Activated CD4-positive, alpha-beta T cell treated with anti-CD3 and anti-CD28 coated beads for 48 hours (primary cell): Measurements from ENCODE around the gene PIGK.
"Not testable (repeated sequence)": the region's sequence is repeated elsewhere in the genome, so short reads cannot be mapped to it uniquely, and the experiment has no call there.

Experiments used
- DNase-seq: peaks from one replicate; pipeline ENCODE4 v3.0.0-alpha.2; 2020

PIGK gene

DNA sequence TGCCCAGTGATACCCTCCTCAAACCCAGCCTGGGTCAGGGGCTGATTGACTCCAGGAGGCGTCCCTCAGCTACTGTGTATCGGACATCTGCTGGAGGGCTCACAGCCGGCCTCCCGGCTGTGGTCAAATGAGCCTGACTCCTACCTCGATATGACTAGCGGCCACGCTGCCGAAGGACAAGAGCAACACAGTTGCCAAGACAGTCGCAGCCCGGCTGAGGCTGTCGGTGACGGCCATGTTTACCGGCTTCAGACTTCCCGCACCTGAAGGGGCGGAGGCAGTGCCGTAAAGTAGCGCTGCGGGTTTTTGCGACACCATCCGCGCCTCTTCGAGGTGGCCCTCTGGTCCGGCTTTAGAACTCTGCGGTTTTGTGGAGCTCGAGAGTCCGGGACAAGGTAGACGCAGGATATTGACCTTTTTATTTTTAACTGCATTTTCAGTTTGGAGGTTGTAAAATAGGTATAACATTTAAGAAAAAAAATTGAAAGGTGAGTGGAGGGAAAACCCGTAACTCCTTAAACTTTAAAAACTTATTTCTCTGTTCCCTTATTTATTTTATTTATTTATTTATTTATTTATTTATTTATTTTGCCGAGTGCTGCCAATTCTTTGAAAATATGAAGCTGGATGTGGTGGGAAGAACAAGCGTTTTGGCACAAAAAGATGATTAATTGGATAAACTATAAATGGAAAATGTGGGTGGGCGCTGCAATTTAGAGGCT is at the start of gene PIGK:
TSS of gene PIGK (minus strand) at position 265 of the 722 bp plus-strand sequence. CDS start at position 237, 28 bp downstream.
- peak; percentile 92 for DNase-seq

DNA sequence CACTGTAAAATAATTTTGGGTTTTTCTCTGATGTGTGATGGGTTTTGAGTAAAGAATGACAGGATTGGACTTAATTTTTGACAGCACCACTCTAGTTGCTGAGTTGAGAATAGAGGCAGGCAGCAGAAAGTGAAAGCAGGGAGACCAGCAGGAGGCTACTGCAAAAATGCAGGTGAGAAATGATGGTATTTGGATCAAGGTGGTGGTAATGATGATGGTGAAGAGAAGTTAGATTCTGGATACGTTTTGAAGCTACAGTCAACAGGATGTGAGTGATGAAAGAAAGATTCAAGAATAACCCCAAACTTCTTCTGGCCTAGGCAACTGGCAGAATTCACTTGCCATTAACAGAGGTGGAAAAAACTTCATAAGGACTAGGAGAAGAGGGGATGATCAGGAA is 47.8 kb upstream of the PIGK start:
- no peak for DNase-seq

GRCh38 chr1:77265180-77265579 is 46.0 kb upstream of the PIGK start:
- no peak for DNase-seq

DNA sequence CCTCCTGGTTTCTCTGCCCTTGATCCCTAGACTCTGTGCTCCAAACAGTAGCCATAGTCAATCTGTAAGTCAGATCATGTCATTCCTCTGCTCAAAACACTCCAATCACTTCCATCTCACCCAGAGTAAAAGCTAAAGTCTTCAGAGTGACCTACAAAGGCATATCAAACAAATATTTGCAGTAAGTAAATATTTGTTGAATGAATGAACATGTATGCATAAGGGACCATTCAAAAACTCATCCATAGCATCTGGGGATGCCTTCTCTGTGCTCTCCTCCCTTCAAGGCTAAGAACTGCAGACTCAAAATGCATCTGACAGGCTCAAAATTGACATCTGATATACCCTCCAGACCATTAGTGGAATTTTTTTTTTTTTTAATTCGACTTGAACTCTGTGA is 44.5 kb upstream of the PIGK start:
- DNase-seq = no peak

DNA sequence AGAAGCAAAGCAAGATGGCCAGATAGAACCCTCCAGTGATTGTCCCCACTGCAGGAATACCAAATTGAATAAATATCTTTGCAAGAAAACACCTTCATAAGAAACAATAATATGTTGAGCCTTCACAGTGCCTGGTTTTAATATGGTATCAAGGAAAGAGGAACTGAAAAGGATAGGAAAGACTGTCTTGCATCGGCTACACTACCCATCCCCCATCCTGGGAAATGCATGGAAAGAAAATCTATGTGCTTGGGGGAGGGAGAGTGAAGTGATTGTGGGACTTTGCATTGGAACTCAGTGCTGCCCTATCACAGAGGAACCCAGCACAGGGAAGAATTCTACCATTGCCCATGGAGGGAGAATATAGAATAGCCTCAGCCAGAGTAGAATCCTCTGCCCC is 34.0 kb upstream of the PIGK start:
- no peak for DNase-seq

- no peak for DNase-seq
Observed at GRCh38 chr1:77250126-77250525, 30.9 kb upstream of the PIGK start.

DNA sequence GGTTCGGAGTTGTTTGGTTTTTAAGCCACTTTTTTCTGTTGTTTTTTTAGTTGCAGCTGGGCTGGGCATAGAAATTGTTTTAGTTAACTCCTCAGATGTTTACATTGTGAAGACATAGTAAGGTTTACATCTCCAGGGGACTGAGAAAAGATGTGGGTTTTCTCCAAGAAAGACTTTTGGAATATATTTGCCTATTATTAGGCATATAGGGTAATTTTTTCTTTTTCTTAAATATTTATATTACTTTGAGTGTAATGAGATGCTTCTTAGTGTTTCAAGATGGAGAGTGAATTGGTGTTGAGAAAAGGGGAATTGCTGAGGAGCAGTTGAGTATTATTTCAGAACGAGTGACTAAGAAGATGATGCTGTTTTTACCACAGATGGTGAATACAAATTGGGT is 26.6 kb upstream of the PIGK start:
- no peak for DNase-seq

DNA sequence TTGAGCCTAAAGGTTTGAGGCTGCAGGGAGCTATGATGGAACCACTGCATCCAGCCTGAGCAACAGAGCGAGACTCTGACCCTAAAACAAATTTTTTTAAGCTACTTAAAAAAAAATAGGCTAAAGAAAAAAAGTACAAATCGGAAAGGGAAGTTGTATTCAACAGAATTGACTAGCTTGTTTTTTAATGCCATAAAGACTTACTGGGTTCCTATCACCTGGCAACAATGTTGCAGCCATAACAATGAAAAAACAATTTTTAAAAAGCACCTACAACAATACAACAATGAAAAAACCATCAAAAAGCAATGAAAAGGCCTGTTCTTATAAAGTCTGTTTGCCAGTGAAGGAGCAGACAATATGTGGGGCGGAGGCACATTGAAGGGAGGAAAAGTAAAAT is 20.1 kb upstream of the PIGK start:
- no peak for DNase-seq

GRCh38 chr1:77238462-77238861 is 19.2 kb upstream of the PIGK start:
- no peak for DNase-seq

- no peak for DNase-seq
Observed at GRCh38 chr1:77234943-77235342, 15.7 kb upstream of the PIGK start.

DNA sequence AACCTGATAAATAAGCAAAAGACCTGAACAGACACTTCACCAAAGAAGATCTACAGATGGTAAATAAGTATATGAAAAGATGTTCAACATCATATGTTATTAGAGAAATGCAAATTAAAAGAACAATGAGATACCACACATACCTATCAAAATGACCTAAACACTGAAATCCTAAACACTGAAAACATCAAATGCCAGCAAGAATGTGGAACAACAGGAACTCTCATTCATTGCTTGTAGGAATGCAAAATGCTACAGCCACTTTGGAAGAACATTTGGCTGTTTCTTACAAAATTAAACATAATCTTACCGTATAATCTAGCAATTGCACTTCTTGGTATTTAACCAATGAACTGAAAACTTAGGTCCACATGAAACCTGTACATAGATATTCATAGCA is 14.9 kb upstream of the PIGK start:
- no peak for DNase-seq

DNA sequence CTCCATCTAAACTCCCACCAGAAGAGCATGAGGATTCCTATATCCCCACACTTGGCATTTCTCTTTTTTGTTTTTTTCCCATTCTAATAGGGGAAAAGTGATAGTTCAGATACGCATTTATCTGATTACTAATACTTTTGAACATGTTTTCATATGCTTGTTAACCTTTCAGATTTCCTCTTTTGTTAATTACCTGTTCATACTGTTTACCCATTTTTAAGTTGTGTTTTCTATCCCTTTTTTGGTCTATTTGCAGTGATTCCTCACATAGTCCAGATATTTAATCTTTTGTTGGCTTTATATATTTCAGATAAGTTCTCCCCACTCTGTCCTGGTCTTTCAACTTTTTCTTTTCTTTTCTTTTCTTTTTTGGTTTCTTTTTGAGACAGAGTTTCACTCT is 13.6 kb upstream of the PIGK start:
- DNase-seq = no peak

GRCh38 chr1:77230051-77230450 is 10.8 kb upstream of the PIGK start:
- no peak for DNase-seq

DNA sequence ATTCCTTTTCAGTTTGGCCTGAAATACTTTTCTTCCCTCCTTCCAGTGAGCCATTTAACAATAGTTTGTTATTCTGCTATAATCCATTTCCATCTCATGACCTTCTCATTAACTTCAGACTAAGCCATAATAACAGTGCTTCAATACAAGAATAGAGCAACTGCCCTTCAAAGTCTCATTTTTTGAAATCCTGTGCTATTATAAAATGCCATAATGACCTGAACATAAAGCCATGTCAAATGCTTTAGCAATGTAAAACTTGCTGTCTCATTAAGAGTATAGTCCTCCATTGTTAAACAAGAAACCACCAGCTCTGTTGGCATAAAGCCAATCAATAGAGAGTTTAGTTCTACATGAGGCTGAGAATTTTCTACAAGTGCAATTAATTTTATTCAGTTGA is 9.6 kb upstream of the PIGK start:
- DNase-seq = no peak

DNA sequence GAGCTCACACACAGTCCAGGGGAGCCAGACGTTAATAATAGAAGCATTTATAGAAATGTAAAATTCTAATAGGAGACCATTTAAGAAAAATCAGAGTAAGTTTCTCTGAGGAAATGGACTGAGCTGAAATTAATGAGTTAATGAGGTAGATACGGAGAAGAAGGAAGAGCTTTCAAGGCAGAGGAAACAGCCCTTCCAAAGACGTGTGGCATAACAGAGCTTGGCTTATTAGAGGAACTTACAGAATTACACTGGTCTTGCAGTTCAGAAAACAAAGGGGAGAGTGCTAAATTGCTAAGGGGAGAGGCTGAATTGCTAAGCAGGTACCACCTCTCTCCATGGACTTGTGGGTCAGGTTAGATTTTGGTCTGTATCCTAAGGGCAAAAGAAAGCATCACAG is 8.2 kb upstream of the PIGK start:
- DNase-seq = no peak

DNA sequence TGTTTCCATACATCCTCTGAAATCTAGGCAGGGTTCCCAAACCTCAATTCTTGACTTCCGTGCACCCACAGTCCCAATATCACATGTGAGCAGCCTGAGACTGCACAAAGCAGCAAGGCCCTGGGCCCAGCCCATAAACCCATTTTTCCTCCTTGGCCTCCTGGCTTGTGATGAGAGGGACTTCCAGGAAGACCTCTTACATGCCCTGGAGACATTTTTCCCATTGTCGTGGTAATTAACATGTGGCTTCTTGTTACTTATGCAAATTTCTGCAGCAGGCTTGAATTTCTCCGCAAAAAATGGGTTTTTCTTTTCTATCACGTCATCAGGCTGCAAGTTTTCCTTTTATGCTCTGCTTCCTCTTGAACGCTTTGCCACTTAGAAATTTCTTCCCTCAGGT is 3.3 kb upstream of the PIGK start:
- no peak for DNase-seq

DNA sequence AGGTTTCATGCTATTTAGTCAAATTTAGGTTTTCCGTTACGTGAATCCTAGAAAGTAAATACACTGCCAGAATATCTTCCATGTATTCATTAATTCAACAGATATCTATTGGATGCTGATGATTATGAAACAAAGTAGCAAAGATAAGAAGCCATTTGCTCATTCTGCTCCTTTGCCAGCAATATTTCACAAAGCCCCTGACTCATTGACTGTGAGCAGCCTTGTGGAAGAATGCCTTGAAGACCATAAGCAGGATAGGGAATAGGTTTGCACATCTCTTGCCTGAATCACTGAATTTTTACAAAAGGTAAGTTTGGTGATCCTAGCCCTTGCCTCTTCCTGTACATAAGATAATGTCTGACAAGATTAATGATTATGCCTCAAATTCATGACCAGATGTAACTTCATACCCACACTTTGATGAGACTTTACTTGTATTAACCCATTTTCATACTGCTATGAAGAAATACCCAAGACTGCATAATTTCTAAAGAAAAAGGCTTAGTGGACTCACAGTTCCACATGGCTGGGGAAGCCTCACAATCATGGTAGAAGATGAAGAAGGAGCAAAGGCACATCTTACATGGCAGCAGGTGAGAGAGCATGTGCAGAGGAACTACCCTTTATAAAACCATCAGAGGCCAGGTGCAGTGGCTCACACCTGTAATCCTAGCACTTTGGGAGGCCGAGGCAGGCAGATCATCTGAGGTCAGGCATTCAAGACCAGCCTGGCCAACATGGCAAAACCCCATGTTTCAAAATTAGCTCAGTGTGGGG is 1.6 kb upstream of the PIGK start:
- no peak for DNase-seq

DNA sequence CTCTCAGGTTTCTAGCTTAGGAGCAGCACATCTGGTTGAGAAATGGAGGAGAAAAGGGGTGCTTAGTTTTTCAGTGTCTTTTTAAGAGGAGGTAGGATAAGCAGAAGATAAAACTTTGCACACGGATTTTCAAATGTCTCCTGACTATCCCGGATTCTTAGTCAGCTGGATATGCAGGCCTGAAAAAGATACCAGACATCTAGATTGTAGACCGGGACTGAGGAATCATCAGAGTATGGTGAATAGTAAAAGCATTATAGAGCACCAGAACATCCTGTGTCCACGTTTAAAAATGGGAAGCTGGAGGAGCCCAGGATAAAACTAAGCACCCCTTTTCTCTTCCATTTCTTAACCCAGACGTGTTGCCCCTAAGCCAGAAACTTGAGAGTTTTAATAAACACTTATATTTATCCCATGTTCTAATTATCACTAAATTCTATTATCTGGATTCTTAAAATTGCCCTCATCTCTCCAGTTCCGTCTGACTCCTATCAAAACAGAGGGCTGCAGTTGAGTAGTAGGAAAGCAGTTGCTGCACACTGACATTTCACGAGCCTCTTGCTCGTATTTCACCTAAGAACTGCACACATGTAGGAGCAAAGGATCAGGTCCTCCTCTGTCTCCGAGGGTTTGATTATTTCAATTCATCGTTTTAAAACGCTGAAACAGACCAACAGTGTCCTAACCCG is 609 bp downstream of the PIGK start:
- DNase-seq = no peak

- DNase-seq = not testable (repeated sequence)
Observed at GRCh38 chr1:77204043-77204442, 15.2 kb downstream of the PIGK start.

- DNase-seq = no peak
Observed at GRCh38 chr1:77202751-77203150, 16.5 kb downstream of the PIGK start.

DNA sequence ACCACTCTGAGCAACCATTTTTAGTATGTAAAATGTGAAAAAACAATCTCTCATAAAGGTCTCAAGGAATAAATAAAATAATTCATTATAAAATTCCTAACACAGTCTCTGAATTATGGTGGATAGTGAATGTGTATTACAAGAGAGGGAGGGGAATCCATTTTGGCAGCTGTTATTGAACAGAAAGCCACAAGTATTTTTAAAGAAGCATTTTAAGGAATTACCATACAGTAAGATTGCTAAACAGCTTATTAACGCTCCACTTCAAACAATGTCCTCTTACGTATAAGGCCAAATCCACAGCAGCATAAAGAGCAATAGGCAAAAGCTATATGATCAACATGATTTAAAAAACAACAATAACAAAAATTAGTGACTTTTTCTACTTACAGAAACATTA is 18.4 kb downstream of the PIGK start:
- no peak for DNase-seq

DNA sequence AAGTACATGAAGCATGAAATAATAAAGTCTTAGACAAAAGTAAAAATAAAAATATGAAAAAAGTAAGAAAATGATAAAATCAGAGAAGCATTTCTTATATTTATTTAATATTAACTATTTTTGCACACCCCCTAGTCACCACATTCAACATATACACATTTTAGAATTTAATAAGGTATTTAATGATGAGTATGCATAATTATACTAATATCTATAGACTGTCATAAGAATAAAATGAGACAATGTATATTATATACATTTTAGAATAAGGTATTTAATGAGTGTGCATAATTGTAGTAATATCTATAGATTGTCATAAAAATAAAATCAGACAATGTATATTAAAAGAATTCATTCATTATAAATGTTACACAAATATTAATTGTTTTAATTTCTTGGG is 18.9 kb downstream of the PIGK start:
- DNase-seq = no peak

- DNase-seq = no peak
Observed at GRCh38 chr1:77197351-77197750, 21.9 kb downstream of the PIGK start.

- no peak for DNase-seq
Observed at GRCh38 chr1:77193951-77194350, 25.3 kb downstream of the PIGK start.
